GM21390 (cell line): ENCODE measurements around the gene USF2.
A peak's percentile ranks its signal among the peaks of the same experiment; 100 is the strongest.

Source experiments
- ATAC-seq: cut with Tn5 transposase; IDR thresholded peaks from one replicate; pipeline ENCODE4 v1.9.1; 2021; ENCODE audit not compliant: unreplicated experiment

USF2 gene

GRCh38 chr19:35265126-35265899, 3.4 kb upstream of the USF2 start:
- no peak for ATAC-seq

- no peak for ATAC-seq
Measured at GRCh38 chr19:35265900-35266519, 2.8 kb upstream of the USF2 start.

GRCh38 chr19:35266520-35267352, 2.0 kb upstream of the USF2 start:
- ATAC-seq: no peak

- ATAC-seq: no peak
Measured at GRCh38 chr19:35267353-35267817, 1.4 kb upstream of the USF2 start.

- ATAC-seq: no peak
Measured at GRCh38 chr19:35267818-35268535, 785 bp upstream of the USF2 start.

- peak; percentile 46 for ATAC-seq
Measured at GRCh38 chr19:35269438-35270117, 816 bp downstream of the USF2 start.

GRCh38 chr19:35270381-35270811, 1.6 kb downstream of the USF2 start:
- ATAC-seq: no peak

- ATAC-seq: no peak
Measured at GRCh38 chr19:35271546-35271945, 2.8 kb downstream of the USF2 start.

- ATAC-seq: no peak
Measured at GRCh38 chr19:35272122-35272719, 3.5 kb downstream of the USF2 start.

- ATAC-seq: no peak
Measured at GRCh38 chr19:35272954-35273649, 4.3 kb downstream of the USF2 start.

- ATAC-seq: no peak
Measured at GRCh38 chr19:35273686-35274259, 5.0 kb downstream of the USF2 start.

- no peak for ATAC-seq
Measured at GRCh38 chr19:35274323-35274722, 5.6 kb downstream of the USF2 start.

- ATAC-seq: no peak
Measured at GRCh38 chr19:35276706-35277281, 8.0 kb downstream of the USF2 start.

GRCh38 chr19:35278578-35279284, 10.0 kb downstream of the USF2 start:
- no peak for ATAC-seq

- no peak for ATAC-seq
Measured at GRCh38 chr19:35279374-35279773, 10.6 kb downstream of the USF2 start.

- ATAC-seq: no peak
Measured at GRCh38 chr19:35279985-35280821, 11.4 kb downstream of the USF2 start.

GRCh38 chr19:35281303-35281702, 12.5 kb downstream of the USF2 start:
- no peak for ATAC-seq
